Measurements from ENCODE around the gene SLC16A10. TPM values are rescaled to one million over a fixed set of nuclear protein-coding genes. Genes with fewer than 3 reads are reported as not detected.
"Not testable (repeated sequence)": the region's sequence is repeated elsewhere in the genome, so short reads cannot be mapped to it uniquely, and the experiment has no call there.

Gene SLC16A10
- total RNA-seq, 2 experiments from 2014 or later, result 11.5 to 12.2 TPM

GRCh38 chr6:111087871-111088667 lies 766 bp downstream of the SLC16A10 start:
- Mint-ChIP-seq H3K4me3 (peak overlapping the region; percentile 80), H3K27ac (peak overlapping the region; percentile 79), H3K9me3 (no peaks in the 10 kb centered on the region), H3K36me3 (ENCODE audit: low read depth) (no peaks in the 10 kb centered on the region), H3K27me3 (peaks cover 11% of the 10 kb centered on the region), H3K4me1 (ENCODE audit: low read depth) (peaks cover 33% of the 10 kb centered on the region)
- ATAC-seq, result peak; percentile 57
- peak; percentile 86 for DNase-seq
- intact Hi-C loops (cut with micrococcal nuclease), result no loop called here
- ChIA-PET POLR2A (interaction anchor here (0.9 to 1.4 kb wide), 4 partner anchors 41 to 395 kb away, joined by 3 to 5 read pairs (median 3); partner anchors contain the start of gene REV3L), CTCF (interaction anchor here (1.0 kb wide), 1 partner anchor 125 kb away, joined by 3 read pairs; no protein-coding TSS in a partner anchor)
- no peak for TF ChIP-seq CTCF (IDR thresholded peaks at IDR 0.05)

GRCh38 chr6:111088668-111089003 lies 1.3 kb downstream of the SLC16A10 start:
- Mint-ChIP-seq H3K27me3 (peaks cover 9% of the 10 kb centered on the region), H3K4me3 (peak overlapping the region; percentile 80), H3K9me3 (no peaks in the 10 kb centered on the region), H3K36me3 (ENCODE audit: low read depth) (no peaks in the 10 kb centered on the region), H3K4me1 (ENCODE audit: low read depth) (peaks cover 33% of the 10 kb centered on the region), H3K27ac (peak overlapping the region; percentile 79)
- DNase-seq (peak; percentile 24), ATAC-seq (no peak)
- CTCF ChIA-PET, result interaction anchor here (1.0 kb wide), 1 partner anchor 125 kb away, joined by 3 read pairs; no protein-coding TSS in a partner anchor
- intact Hi-C loops (cut with micrococcal nuclease), result no loop called here
- POLR2A ChIA-PET, result no interaction called here
- TF ChIP-seq CTCF (IDR thresholded peaks at IDR 0.05), result no peak

GRCh38 chr6:111090766-111091165 lies 3.5 kb downstream of the SLC16A10 start:
- peaks cover 4% of the 10 kb centered on the region for H3K9me3 Mint-ChIP-seq
- CTCF ChIA-PET, result interaction anchor here (1.0 to 1.8 kb wide), 2 partner anchors 33 to 79 kb away, joined by 4 read pairs; no protein-coding TSS in a partner anchor
- peaks cover 9% of the 10 kb centered on the region for H3K27me3 Mint-ChIP-seq
- POLR2A ChIA-PET, result no interaction called here
- no peak overlapping the region for H3K27ac Mint-ChIP-seq
- H3K4me3 Mint-ChIP-seq, result no peak overlapping the region
- DNase-seq, result no peak
- intact Hi-C loops (cut with micrococcal nuclease), result no loop called here
- H3K4me1 Mint-ChIP-seq (ENCODE audit: low read depth), result peaks cover 39% of the 10 kb centered on the region
- no peak for ATAC-seq
- no peak for TF ChIP-seq CTCF (IDR thresholded peaks at IDR 0.05)
- peaks cover 3% of the 10 kb centered on the region for H3K36me3 Mint-ChIP-seq (ENCODE audit: low read depth)

GRCh38 chr6:111091987-111092386 lies 4.7 kb downstream of the SLC16A10 start:
- CTCF ChIA-PET, result interaction anchor here (0.7 kb wide), 1 partner anchor 38 kb away, joined by 3 read pairs; no protein-coding TSS in a partner anchor
- Mint-ChIP-seq H3K36me3 (ENCODE audit: low read depth) (peaks cover 3% of the 10 kb centered on the region), H3K27me3 (no peaks in the 10 kb centered on the region), H3K27ac (no peak overlapping the region), H3K4me1 (ENCODE audit: low read depth) (peaks cover 38% of the 10 kb centered on the region), H3K9me3 (peaks cover 4% of the 10 kb centered on the region), H3K4me3 (no peak overlapping the region)
- TF ChIP-seq CTCF (IDR thresholded peaks at IDR 0.05), result no peak
- intact Hi-C loops (cut with micrococcal nuclease), result no loop called here
- DNase-seq (no peak), ATAC-seq (no peak)
- POLR2A ChIA-PET, result no interaction called here

- CTCF ChIA-PET, result interaction anchor here (1.0 to 1.3 kb wide), 2 partner anchors 38 to 114 kb away, joined by 3 to 4 read pairs; no protein-coding TSS in a partner anchor
- H3K27ac Mint-ChIP-seq; DNase-seq; H3K27me3 Mint-ChIP-seq; H3K9me3 Mint-ChIP-seq; intact Hi-C loops (cut with micrococcal nuclease); ATAC-seq; H3K36me3 Mint-ChIP-seq (ENCODE audit: low read depth); H3K4me3 Mint-ChIP-seq: not testable (repeated sequence)
- peaks cover 27% of the 10 kb centered on the region for H3K4me1 Mint-ChIP-seq (ENCODE audit: low read depth)
- POLR2A ChIA-PET, result interaction anchor here (0.7 to 1.1 kb wide), 2 partner anchors 8 to 128 kb away, joined by 3 read pairs; partner anchors contain the start of gene SLC16A10
Measured at GRCh38 chr6:111095488-111095887, 8.2 kb downstream of the SLC16A10 start.
